Kidney (tissue), 14 donors: ENCODE measurements around the gene MYRIP. TPM values are rescaled to one million over a fixed set of nuclear protein-coding genes. Genes with fewer than 3 reads are reported as not detected.

Experiments
- DNase-seq, 5 donors: peaks; one replicate each; pipeline ENCODE4 v3.0.0-alpha.2; 2013 to 2020
- FAIRE-seq: peaks from 2 replicates; lab custom pipeline; 2012; peaks lifted over from hg19 to GRCh38; lab: Jason Lieb, UNC
- H3K27ac ChIP-seq, 2 donors: one replicate each; pipeline ENCODE4 v1.7.0; 2013; ENCODE audit warnings: low read depth in 2 of 2, low read length in 2 of 2, inconsistent platforms in 1 of 2
- H3K27me3 ChIP-seq: one replicate; pipeline ENCODE4 v1.7.1; 2013; ENCODE audit warnings: low read length, inconsistent platforms; ENCODE audit not compliant: control insufficient read depth, insufficient read depth
- H3K36me3 ChIP-seq, 3 donors: one replicate each; pipeline versions ENCODE4 v1.7.0 to v1.7.1; 2013; ENCODE audit warnings: low read length in 3 of 3, control low read depth in 1 of 3, inconsistent platforms in 1 of 3; ENCODE audit not compliant: insufficient read depth in 3 of 3, control insufficient read depth in 2 of 3
- H3K4me1 ChIP-seq, 3 donors: one replicate each; pipeline versions ENCODE4 v1.7.0 to v1.7.1; 2013; ENCODE audit warnings: low read length in 3 of 3, inconsistent platforms in 1 of 3, low read depth in 1 of 3; ENCODE audit not compliant: control insufficient read depth in 2 of 3, insufficient read depth in 2 of 3
- H3K4me3 ChIP-seq, 3 donors: one replicate each; pipeline versions ENCODE4 v1.7.0 to v1.8.1; 2013; ENCODE audit warnings: low read length in 3 of 3, control low read depth in 1 of 3, inconsistent platforms in 1 of 3
- H3K9ac ChIP-seq, 3 donors: one replicate each; pipeline versions ENCODE4 v1.7.0 to v1.7.1; 2013; ENCODE audit warnings: low read length in 3 of 3, control low read depth in 1 of 3, inconsistent platforms in 1 of 3
- H3K9me3 ChIP-seq, 3 donors: one replicate each; pipeline versions ENCODE4 v1.7.0 to v1.7.1; 2013; ENCODE audit warnings: low read length in 3 of 3, control low read depth in 1 of 3, inconsistent platforms in 1 of 3; ENCODE audit not compliant: control insufficient read depth in 2 of 3, insufficient read depth in 1 of 3
- CTCF ChIP-seq: IDR thresholded peaks from 3 replicates; pipeline ENCODE4 v1.5.1; 2012; ENCODE audit warnings: mild to moderate bottlenecking, moderate library complexity, borderline replicate concordance; ENCODE audit not compliant: insufficient read depth; ENCODE audit errors: extremely low read depth
- intact Hi-C: fragments of 100-400 bp; cut with DNase I; formaldehyde crosslinking; loops from one replicate; pipeline ENCODE4 v1.11.1; 2022
- polyA plus RNA-seq: library from polyadenylated mRNA; stranded (reverse); fragments of 350-450 nt; fragmentation: Illumina TruSeq; extraction: RNeasy Lipid Tissue Mini Kit (QIAGEN cat#74804); gene quantifications from one replicate; pipeline ENCODE4 v1.2.3, GENCODE V29; 2014; ENCODE audit warnings: low read depth, low replicate concordance; ENCODE audit not compliant: insufficient read depth
- total RNA-seq: library from RNA; stranded (reverse); fragmentation: NEBNext Ultra II Directional; extraction: Animal tissue kit (Norgen Biotek cat#: 25700); gene quantifications from one replicate; pipeline ENCODE4 v1.2.1, GENCODE V29; 2021
- donor health status: control.
- donor health status: control.
- donor health status: control.
- donor health status: control.
- donor health status: control.
- donor health status: DM: yes; HTN: yes; CAD: no.
- donor health status: Normal renal cell carcinoma (clear cell type).

The MYRIP gene
- total and polyA plus RNA-seq, 2 donors from 2014 or later: 0.92 to 6.6 TPM

DNA sequence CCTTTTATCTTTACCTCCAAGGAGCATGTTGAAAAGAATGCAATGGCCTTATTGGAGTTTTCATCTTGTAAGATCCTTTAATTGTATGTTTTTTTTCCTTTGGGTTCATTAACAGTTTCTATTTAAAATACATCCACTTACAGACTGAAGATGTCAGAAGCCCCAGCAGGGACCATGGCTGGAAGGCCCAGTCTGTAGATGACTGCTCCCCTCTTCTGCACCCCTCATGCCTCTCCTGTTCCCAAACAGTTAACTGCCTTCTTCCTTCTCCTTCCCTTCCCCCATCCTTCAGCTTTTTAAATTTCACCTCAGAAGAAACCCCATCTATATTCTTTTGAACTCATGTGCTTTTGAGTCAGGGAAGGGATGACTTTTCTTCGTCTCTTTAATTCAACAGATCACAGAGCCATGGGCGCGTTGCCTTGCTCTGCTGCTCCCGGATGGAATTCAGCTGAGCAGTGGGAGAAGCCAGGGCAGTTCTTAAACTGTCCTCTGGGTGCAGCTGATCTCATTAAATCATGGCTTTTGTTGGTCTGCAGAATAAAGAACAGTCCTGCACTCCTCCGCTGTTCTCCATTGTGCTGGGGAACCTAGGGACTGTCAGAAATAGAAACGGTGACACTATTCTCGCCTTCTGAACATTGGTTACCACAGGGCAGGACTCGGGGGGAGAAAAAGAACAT is 428.6 kb downstream of the MYRIP start:
- Histone ChIP-seq H3K27ac (no peak overlapping the region), H3K9me3 (no peaks in the 10 kb centered on the region), H3K27me3 (no peaks in the 10 kb centered on the region), H3K4me3 (no peak overlapping the region), H3K4me1 (no peaks in the 10 kb centered on the region), H3K36me3 (no peaks in the 10 kb centered on the region), H3K9ac (no peak overlapping the region)
- TF ChIP-seq CTCF: peak; percentile 27
- intact Hi-C loops: no loop called here
- peak in 3 of 5 donors; percentile 36 to 69 (median 48) for DNase-seq
- no peak for FAIRE-seq

DNA sequence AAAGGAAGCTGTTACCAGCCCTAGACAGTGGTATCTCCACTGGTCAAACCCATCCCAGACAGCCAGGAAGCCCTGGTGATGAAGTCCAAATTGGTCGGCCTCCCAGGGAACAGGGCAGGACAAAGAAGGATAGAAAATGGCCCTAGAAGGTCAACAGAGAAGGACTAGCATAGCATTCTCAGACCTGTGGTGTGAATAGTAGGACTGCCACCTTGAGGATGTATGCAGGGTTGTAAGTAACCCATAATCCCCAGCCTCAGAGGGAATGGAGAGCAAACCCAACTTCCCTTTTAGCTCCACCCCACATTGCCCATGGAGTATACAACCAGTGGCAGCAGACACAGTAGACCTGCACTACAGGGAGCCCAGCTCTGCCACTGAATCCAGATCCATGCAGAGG is 431.5 kb downstream of the MYRIP start:
- H3K4me1 ChIP-seq: no peaks in the 10 kb centered on the region
- no peak for TF ChIP-seq CTCF
- FAIRE-seq: no peak

GRCh38 chr3:40242216-40242615 is 432.8 kb downstream of the MYRIP start:
- no peak overlapping the region for H3K27ac ChIP-seq
- no peak for TF ChIP-seq CTCF
- H3K4me3 ChIP-seq: no peak overlapping the region
- no peaks in the 10 kb centered on the region for H3K27me3 ChIP-seq
- H3K36me3 ChIP-seq: no peaks in the 10 kb centered on the region
- FAIRE-seq (no peak), DNase-seq (no peak)
- no peaks in the 10 kb centered on the region for H3K9me3 ChIP-seq
- intact Hi-C loops: no loop called here
- no peak overlapping the region for H3K9ac ChIP-seq
- H3K4me1 ChIP-seq: no peaks in the 10 kb centered on the region

More for the DNA sequence above, 431.5 kb downstream of the MYRIP start:
- no peak overlapping the region for H3K27ac ChIP-seq
- no peaks in the 10 kb centered on the region for H3K36me3 ChIP-seq
- intact Hi-C loops: no loop called here
- H3K27me3 ChIP-seq: no peaks in the 10 kb centered on the region
- H3K9me3 ChIP-seq: no peaks in the 10 kb centered on the region
- H3K4me3 ChIP-seq: no peak overlapping the region
- no peak overlapping the region for H3K9ac ChIP-seq
- DNase-seq: no peak
